ENCODE results near the gene MME.
"Not testable (repeated sequence)": the region's sequence is repeated elsewhere in the genome, so short reads cannot be mapped to it uniquely, and the experiment has no call there.

Gene MME

DNA sequence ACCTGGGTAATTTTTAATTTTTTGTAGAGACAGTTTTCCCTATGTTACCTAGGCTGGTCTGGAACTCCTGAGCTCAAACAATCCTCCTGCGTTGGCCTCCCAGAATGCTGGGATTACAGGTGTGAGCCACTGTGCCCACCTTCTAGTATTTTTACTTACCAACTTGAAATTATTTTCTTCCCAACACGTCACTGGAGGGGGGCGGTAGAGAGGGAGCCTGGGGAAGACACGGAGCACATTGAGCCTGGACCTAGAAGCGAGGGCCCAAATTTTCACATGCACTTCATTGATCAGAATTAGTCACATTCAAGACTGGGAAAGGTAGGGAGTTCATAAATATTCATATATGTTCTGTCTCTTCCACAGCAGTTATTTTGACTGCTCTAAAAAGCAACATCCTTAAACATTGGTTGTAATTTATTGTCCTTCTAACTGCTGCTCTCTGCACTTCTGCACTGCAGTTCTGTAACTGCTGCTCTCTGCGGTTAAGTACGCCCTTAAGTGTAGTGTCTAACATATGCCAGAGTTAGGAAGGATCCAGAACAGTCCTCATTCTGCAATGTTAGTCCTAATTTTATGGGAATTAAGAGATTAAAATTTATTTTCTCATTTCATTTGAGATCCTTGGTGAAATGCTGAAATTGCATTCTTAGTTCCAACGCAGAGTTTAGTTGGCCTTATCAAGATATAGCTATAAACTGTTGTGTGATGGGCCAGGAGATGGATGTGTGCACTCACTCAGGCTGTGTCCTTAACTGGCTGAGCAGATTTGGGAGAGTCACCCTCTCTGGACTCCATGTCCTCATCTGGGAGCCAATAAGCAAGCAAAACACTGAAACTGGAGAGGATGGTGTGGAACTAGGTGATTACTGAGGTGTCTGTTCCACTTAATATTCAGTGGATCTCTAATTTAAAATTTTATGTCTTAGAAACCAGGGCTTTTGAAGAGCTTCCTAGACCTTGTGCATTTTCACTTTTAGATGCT lies 115.1 kb downstream of the MME start:
- DNase-seq = no peak

GRCh38 chr3:155196131-155197021 lies 116.3 kb downstream of the MME start:
- DNase-seq = no peak

DNA sequence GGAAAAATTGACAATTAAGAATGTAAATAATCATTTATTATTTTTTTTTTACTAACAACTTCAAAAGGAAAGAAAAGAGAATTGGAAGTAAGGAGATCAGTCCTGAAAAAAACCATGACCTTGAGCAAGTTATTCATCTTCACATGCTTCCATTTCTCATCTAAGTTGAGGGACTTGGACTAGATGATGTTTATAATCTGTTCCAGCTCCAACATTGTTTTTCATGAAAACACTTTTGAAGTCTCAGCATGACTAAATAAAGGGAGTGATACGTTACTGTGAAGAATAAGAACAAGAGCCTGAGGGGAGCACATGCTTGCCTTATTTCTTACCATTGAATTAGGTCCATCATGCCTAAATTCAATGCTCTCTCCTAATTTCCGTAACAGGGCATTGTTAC lies 117.7 kb downstream of the MME start:
- DNase-seq = no peak

- no peak for DNase-seq
Measured at GRCh38 chr3:155202626-155203025, 122.5 kb downstream of the MME start.

DNA sequence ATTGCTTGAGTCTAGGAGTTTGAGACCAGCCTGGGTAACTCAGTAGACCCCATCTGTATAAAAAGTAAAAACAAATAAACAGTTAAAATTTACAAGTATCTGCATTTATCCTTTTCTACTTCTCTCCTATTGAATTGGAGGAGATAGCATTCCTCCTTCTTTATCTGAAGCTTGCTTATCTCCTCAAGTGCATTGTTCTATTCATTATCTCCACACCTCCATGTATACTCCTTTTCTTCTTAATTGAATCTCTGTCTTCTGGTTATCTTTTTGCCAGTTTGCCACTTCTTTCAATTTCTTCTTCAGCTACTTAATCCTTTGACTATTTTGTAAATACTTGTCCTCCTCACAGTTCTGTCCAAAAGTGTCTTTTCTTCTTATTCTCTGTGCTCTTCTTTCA lies 124.7 kb downstream of the MME start:
- no peak for DNase-seq

GRCh38 chr3:155208183-155208800 lies 128.2 kb downstream of the MME start:
- DNase-seq = no peak

- no peak for DNase-seq
Measured at GRCh38 chr3:155210736-155211135, 130.6 kb downstream of the MME start.

DNA sequence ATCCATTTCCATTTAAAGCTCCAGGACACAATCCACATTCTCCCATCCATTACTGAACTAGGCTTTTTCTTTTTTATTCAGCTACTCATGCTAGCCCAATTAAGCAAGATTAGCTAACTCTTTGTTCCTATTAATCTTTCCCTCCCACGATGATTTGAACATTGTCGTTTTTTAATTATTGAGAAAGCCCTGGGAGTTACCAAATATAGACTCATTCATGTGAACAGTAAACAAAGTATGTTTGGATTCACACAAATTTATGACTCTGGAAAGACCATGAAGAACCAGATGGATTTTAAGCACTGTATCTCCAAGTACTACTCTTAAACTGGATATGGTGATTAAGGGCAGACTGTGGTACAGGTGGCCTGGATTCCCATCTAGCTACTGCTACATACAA lies 131.1 kb downstream of the MME start:
- DNase-seq = no peak

- DNase-seq = no peak
Measured at GRCh38 chr3:155211940-155212339, 131.8 kb downstream of the MME start.

- not testable (repeated sequence) for DNase-seq
Measured at GRCh38 chr3:155216007-155216406, 135.9 kb downstream of the MME start.

DNA sequence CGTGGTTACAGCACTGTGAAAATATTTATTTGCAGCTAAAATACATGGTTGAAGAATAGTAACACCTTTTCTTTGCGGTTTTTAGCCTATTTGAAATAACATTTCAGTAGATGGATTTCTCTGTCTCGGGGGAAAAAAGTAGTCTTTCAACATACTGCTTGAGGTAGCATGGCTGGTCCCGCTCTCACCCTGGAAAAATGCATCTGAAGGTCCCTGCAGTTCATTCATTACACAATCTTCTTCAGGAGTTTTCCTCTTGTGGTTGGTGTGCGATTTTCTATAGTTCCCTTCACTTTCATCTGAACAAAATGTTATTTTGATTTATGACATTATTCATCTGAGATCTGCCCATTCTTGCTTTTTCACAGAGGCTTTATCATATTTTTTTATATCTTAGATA lies 137.5 kb downstream of the MME start:
- DNase-seq = no peak

DNA sequence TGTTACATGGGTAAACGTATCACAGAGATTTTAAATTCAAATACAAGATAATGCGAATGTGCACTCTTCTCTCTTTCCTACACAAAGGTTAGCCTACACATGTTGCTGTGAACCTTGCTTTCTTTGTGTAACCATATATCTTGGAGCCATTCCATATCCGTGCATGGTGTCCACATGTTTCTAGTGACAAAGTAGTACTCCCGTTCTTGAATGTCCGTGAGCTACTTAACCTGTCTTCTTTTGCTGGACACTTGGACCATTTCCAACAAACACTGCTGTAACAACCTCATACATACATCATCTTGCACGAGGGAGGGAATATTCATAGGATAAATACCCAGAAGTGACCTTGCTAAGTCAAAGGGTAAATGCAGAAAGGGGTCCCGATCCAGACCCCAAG lies 138.3 kb downstream of the MME start:
- no peak for DNase-seq

DNA sequence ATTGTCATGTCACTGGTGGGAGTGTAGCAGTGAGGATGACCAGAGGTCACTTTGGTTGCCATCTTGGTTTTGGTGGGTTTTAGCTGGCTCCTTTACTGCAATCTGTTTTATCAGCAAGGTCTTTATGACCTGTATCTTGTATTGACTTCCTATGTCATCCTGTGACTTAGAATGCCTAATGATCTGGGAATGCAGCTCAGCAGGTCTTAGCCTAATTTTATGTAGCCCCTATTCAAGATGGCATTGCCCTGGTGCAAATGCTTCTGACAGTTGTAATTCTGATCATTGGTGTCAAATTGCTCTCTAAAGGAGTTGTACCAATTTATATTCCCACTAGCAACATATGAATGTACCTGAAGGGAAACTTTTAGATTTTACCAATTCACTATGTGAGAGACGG lies 139.0 kb downstream of the MME start:
- DNase-seq = no peak

DNA sequence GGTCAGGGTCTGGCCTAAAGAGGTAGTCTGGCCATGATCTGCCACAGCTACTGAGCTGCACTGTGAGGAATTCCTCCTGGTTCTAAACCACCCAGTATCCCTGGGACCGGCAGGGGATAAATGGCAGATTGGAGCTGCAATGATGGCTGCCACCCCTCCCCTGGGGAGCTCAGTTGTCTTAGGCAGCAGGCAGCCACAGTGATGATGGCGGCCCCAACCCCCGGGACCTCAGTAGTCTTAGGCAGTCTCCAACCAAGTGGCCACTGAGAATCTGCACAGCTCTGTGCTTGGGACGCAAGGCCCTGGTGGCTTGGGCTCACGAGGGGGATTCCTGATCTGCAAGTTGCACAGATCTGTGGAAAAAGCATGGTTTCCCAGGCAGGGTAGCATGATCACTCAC lies 145.3 kb downstream of the MME start:
- no peak for DNase-seq

DNA sequence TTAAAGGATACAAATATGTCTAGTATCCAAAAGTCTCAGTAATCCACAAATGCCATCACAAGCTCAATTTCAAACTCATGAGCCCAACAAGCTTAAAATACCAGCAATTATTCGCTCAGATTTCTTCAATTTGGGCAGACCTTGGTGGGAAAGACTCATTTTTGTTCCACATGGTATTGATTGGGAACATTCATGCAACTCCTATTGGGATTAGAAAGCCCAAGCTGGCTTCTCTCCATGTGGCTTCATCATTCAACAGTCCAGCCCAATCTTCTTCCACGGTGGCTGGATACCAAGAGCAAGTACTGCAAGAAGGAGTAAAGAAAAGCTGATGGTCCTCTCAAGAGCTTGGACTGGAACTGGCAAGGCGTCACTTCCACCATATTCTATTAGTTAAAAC lies 147.0 kb downstream of the MME start:
- no peak for DNase-seq

- no peak for DNase-seq
Measured at GRCh38 chr3:155228676-155229075, 148.6 kb downstream of the MME start.

- no peak for DNase-seq
Measured at GRCh38 chr3:155229086-155229485, 149.0 kb downstream of the MME start.

- DNase-seq = no peak
Measured at GRCh38 chr3:155230382-155230781, 150.3 kb downstream of the MME start.

GRCh38 chr3:155231792-155232191 lies 151.7 kb downstream of the MME start:
- DNase-seq = no peak

DNA sequence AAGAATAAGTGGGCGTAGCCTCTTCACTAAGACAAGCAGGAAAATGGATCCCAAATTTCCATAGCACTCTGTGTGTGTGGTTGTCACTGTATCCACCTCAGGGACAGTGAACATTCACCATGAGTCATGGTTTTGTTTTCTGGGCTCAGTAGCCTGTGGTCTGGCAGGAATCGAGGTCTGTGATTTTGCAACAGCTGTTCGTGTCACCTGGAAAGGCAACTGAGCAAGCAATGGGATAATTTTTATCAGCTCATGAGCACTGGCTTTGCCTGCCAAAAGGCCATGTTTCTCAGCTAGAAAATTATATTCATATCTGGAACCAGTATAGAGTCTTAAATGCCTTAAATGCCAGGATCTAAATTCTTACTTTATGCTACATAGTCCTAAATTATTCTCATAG lies 152.5 kb downstream of the MME start:
- DNase-seq = no peak

- no peak for DNase-seq
Measured at GRCh38 chr3:155233213-155233612, 153.1 kb downstream of the MME start.

Data from GDM1 (cell line).